Left lung (tissue), 10 donors: ENCODE data around the gene ZFHX3. TPM values are rescaled to one million over a fixed set of nuclear protein-coding genes. Genes with fewer than 3 reads are reported as not detected.
A peak's percentile ranks its signal among the peaks of the same experiment; 100 is the strongest.

Source experiments
- ATAC-seq: fragments of 200-7000 bp; cut with Tn5 transposase; one replicate; pipeline ENCODE4 v1.9.1; 2020; ENCODE audit warnings: moderate library complexity
- DNase-seq, 4 donors: peaks; one replicate each; pipeline ENCODE4 v3.0.0-alpha.2; 2013 to 2020
- H3K27ac ChIP-seq, 2 donors: fragments of 200-600 bp; sonication (generic) in 1 of 2; one replicate each; pipeline versions ENCODE4 v1.5.0 to v1.8.0; 2020 to 2021
- H3K27me3 ChIP-seq, 2 donors: fragments of 200-600 bp; sonication (generic) in 1 of 2; one replicate each; pipeline versions ENCODE4 v1.5.0 to v1.8.0; 2020 to 2021
- H3K36me3 ChIP-seq, 2 donors: fragments of 200-600 bp; sonication (generic) in 1 of 2; one replicate each; pipeline versions ENCODE4 v1.5.0 to v1.8.0; 2020 to 2021
- H3K4me1 ChIP-seq, 2 donors: fragments of 200-600 bp; one replicate each; pipeline ENCODE4 v1.8.0; 2021
- H3K4me3 ChIP-seq, 2 donors: fragments of 200-600 bp; sonication (generic) in 1 of 2; one replicate each; pipeline versions ENCODE4 v1.5.0 to v1.8.0; 2020 to 2021; ENCODE audit warnings: mild to moderate bottlenecking in 1 of 2
- H3K9me3 ChIP-seq, 2 donors: fragments of 200-600 bp; sonication (generic) in 1 of 2; one replicate each; pipeline versions ENCODE4 v1.5.0 to v1.8.0; 2020 to 2021
- intact Hi-C, 2 donors: fragments of 100-400 bp; cut with DNase I; formaldehyde crosslinking; loops; one replicate each; pipeline versions ENCODE4 v1.11.2 to v1.14.2; 2022
- polyA plus RNA-seq, 6 donors: library from polyadenylated mRNA; unstranded; fragments of 120-200 nt; gene quantifications; one replicate each; pipeline ENCODE4 v1.2.1, GENCODE V29; 2013; ENCODE audit not compliant: insufficient read length in 6 of 6
- total RNA-seq, 2 donors: library from RNA; stranded (reverse); fragmentation: NEBNext Ultra II Directional; extraction: Animal tissue kit (Norgen Biotek cat#: 25700); gene quantifications; one replicate each; pipeline ENCODE4 v1.2.1, GENCODE V29; 2021
- TF ChIP-seq, protein P1 (sequence below), 2 donors: fragments of 200-600 bp; sonication (generic) in 1 of 2; IDR thresholded peaks; one replicate each; pipeline versions ENCODE4 v1.5.0 to v1.8.0; 2021; ENCODE audit warnings: antibody characterized with exemption in 2 of 2
- donor health status: DM: no; HTN: yes; CAD: no.
- donor health status: DM: no; HTN: no; CAD: no.

ZFHX3 gene
- total and polyA plus RNA-seq, 8 donors, result 21.4 to 34.7 (median 32.2) TPM

DNA sequence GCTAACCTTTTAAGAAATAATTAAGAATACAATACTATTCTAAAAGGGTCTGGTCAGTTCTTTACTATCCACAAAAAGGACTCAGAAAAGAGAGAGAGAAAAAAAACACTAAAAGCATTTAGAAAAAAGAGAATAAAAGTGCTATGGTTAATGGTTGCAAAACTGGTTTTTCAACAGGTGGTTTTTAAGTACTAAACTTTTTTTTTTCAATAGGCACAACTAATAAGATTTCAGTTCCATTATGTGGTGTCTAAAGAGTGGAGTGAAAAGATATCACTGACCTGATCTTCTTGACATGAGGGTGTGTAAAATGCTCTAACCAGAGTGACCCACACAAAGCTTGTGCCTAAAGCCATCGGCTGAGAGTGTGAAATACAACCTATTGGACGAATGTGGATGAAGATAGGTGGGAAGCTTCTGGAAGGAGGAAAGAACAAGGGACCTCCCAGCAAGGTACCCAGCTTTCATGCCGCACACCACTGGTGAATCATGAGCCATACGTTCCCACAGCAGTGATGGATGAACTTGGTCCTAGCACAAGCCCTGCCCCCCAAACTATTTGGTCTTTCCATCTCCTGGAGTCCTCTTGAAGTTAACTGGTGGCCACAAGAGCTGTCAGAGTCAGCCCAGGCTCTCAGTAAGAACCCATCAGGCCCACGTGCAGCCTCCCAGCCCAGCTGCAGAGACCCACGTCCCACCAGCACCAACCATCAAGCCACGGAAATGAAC lies 103.0 kb downstream of the ZFHX3 start:
- H3K36me3 ChIP-seq, result peaks cover 0 to 13% of the 10 kb centered on the region in 2 donors
- H3K27me3 ChIP-seq, result no peaks in the 10 kb centered on the region
- intact Hi-C loops, result no loop called here
- no peak for DNase-seq
- TF ChIP-seq, protein P1, sequence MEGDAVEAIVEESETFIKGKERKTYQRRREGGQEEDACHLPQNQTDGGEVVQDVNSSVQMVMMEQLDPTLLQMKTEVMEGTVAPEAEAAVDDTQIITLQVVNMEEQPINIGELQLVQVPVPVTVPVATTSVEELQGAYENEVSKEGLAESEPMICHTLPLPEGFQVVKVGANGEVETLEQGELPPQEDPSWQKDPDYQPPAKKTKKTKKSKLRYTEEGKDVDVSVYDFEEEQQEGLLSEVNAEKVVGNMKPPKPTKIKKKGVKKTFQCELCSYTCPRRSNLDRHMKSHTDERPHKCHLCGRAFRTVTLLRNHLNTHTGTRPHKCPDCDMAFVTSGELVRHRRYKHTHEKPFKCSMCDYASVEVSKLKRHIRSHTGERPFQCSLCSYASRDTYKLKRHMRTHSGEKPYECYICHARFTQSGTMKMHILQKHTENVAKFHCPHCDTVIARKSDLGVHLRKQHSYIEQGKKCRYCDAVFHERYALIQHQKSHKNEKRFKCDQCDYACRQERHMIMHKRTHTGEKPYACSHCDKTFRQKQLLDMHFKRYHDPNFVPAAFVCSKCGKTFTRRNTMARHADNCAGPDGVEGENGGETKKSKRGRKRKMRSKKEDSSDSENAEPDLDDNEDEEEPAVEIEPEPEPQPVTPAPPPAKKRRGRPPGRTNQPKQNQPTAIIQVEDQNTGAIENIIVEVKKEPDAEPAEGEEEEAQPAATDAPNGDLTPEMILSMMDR (IDR thresholded peaks at IDR 0.05), result no peak
- H3K9me3 ChIP-seq, result no peaks in the 10 kb centered on the region
- ATAC-seq, result no peak
- peaks cover 8 to 9% of the 10 kb centered on the region in 2 donors for H3K4me1 ChIP-seq
- H3K4me3 ChIP-seq, result no peak overlapping the region
- no peak overlapping the region for H3K27ac ChIP-seq

DNA sequence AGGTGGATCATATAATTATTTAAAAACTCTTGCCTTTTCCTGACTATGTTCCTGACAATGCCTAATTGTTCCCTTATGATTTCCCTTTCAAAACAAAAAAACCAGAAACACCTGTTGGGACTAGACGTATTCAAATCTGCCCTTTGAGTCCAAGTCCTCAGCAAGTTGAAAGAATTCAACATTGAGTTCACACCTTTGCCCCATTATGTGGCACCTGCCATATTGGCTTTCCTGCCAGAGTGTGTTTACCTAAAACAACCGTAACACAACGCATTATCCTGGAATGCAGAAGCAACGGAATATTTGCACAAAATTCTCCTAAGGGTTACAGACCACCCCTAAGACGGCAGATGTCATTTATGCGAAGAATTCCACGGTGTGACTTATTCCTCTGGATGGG lies 105.9 kb downstream of the ZFHX3 start:
- no peaks in the 10 kb centered on the region for H3K9me3 ChIP-seq
- H3K27me3 ChIP-seq, result no peaks in the 10 kb centered on the region
- no peak overlapping the region for H3K27ac ChIP-seq
- H3K36me3 ChIP-seq, result no peaks in the 10 kb centered on the region
- TF ChIP-seq, protein P1 (IDR thresholded peaks at IDR 0.05), result no peak
- H3K4me1 ChIP-seq, result peaks cover 4 to 32% of the 10 kb centered on the region in 2 donors
- intact Hi-C loops, result no loop called here
- no peak for ATAC-seq
- H3K4me3 ChIP-seq, result no peak overlapping the region
- DNase-seq, result no peak

DNA sequence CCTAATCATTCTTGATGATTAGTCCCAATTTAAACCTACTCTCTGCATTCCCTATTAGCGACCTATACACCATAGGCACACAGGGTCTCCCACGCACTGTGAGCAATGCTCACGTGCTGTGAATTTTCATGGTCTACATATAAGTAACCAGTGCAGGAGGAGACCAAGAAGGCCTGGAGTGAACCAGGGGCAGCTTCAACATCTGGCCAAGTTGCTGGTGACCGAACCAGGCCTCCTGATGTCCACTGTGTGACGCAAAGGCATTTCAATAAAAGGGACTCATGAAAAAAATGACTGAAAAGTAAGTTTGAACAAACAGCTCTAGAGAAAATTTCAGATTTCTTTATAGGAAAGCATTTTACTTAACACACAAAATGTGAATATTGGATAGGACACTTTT lies 107.0 kb downstream of the ZFHX3 start:
- peaks cover 3 to 32% of the 10 kb centered on the region in 2 donors for H3K4me1 ChIP-seq
- TF ChIP-seq, protein P1 (IDR thresholded peaks at IDR 0.05), result no peak
- no peak overlapping the region for H3K27ac ChIP-seq
- DNase-seq (no peak), ATAC-seq (no peak)
- no peaks in the 10 kb centered on the region for H3K27me3 ChIP-seq
- H3K4me3 ChIP-seq, result no peak overlapping the region
- intact Hi-C loops, result no loop called here
- no peaks in the 10 kb centered on the region for H3K36me3 ChIP-seq
- H3K9me3 ChIP-seq, result no peaks in the 10 kb centered on the region

DNA sequence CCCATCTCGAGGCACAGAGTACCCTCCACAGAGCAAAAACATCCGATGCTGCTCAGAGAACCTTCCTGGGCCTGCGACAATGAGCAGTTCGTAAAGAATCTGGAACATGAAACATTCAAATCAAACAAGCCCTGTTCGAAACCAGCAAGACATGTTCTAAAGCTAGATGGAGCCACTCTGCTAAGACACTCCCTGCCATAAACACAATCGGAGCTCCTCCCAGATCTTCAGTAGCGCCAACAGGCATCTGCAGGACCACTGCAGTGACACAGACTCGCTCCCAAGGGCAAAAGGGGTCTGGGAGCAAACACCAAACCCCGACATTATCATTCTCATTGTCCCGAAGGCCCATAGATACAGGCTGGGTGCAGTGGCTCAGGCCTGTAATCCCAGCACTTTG lies 108.7 kb downstream of the ZFHX3 start:
- peak; percentile 36 for ATAC-seq
- H3K4me3 ChIP-seq, result no peak overlapping the region
- no peaks in the 10 kb centered on the region for H3K27me3 ChIP-seq
- intact Hi-C loops, result no loop called here
- peaks cover 3 to 39% of the 10 kb centered on the region in 2 donors for H3K4me1 ChIP-seq
- H3K27ac ChIP-seq, result peak overlapping the region; percentile 42 to 81
- TF ChIP-seq, protein P1 (IDR thresholded peaks at IDR 0.05), result no peak
- H3K9me3 ChIP-seq, result no peaks in the 10 kb centered on the region
- DNase-seq, result peak in 1 of 4 donors; percentile 67
- H3K36me3 ChIP-seq, result no peaks in the 10 kb centered on the region

DNA sequence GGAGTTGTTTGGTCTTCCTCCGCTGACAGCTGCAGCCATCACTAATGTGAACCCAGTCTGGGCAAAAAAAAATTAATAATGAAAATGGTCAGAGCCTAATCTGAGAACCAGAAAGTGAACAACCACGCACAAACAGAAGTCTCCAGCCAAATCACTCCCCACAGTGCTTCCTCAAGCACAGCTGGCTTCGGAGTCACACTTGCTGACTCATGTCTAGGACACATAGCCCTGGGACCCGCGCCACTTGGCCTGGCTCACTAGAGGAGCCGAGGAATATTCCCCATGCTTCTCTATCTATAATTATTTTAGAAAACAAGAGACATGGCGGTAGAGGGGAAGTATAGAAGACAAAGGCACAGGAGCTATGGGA lies 109.1 kb downstream of the ZFHX3 start:
- no peaks in the 10 kb centered on the region for H3K9me3 ChIP-seq
- no peaks in the 10 kb centered on the region for H3K27me3 ChIP-seq
- DNase-seq, result peak in 3 of 4 donors; percentile 74 to 93 (median 83)
- H3K4me1 ChIP-seq, result peaks cover 3 to 41% of the 10 kb centered on the region in 2 donors
- TF ChIP-seq, protein P1 (IDR thresholded peaks at IDR 0.05), result no peak
- peak; percentile 86 for ATAC-seq
- H3K27ac ChIP-seq, result peak overlapping the region; percentile 42 to 81
- H3K4me3 ChIP-seq, result no peak overlapping the region
- intact Hi-C loops, result no loop called here
- H3K36me3 ChIP-seq, result no peaks in the 10 kb centered on the region
